Stimulated activated CD4-positive, alpha-beta T cell treated with anti-CD3 and anti-CD28 coated beads, Interleukin-4, amount 100 ng/mL, for 24 hours (primary cell): ENCODE data around the gene CAMTA1.
"Not testable (repeated sequence)": the region's sequence is repeated elsewhere in the genome, so short reads cannot be mapped to it uniquely, and the experiment has no call there.

Experiments
- DNase-seq: peaks from one replicate; pipeline ENCODE4 v3.0.0-alpha.2; 2020

The CAMTA1 gene

DNA sequence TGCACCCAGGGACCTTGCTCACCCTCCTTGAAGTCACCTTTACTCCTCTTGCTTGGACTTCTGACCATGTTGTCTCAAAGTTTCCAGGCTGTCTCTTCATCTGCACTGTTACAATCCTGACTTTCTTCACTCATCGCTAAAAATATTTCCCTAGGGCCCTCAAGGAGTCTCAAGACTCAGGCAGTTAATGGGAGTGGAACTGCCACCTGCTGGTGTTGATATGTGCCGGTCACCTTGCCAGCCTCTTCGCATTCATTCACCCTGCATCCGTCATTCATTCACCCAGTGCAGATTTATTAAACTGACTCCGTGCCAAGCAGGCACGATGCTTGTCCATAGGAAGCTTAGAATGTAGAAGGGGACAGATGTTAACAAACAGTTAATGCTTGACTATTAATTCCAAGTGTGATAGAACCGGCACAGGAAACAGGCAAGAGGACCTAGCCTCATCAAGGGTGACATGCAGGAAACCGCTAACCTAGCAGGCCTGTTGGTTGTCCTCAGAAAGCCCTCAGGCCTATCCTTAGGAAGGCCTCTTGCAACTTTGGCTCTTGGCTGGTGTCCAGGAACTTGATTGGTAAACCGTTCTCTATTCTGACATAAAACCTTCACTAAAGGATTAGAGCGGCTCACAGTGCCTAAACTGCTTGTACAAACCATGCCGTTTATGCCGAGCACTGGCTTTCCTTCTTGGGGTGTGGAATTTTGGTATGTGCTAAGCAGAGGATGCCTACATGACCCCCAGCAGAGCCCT lies 342.2 kb downstream of the CAMTA1 start:
- DNase-seq, result no peak

DNA sequence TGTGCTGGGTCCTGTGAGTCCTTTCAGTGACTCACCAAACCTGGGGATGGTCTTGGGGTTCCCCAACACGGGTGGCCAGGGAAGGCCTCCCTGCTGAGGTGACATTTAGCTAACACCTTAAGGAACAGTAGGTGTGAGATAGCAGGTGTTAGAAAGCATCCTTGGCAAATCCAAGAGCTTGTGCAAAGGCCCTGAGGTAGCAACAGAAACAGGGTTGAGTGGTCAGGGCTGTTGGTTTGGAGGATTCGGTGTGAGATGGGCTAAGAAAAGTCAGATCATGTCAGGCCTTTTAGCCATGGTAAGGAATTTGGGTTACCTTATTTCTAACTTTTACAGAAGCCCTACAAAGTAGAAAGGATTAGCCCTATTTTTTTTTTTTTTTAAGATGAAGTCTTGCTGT lies 343.0 kb downstream of the CAMTA1 start:
- no peak for DNase-seq

GRCh38 chr1:7130127-7130526 lies 344.9 kb downstream of the CAMTA1 start:
- DNase-seq, result no peak

- DNase-seq, result no peak
Observed at GRCh38 chr1:7135493-7135892, 350.2 kb downstream of the CAMTA1 start.

GRCh38 chr1:7136166-7136953 lies 351.1 kb downstream of the CAMTA1 start:
- no peak for DNase-seq

DNA sequence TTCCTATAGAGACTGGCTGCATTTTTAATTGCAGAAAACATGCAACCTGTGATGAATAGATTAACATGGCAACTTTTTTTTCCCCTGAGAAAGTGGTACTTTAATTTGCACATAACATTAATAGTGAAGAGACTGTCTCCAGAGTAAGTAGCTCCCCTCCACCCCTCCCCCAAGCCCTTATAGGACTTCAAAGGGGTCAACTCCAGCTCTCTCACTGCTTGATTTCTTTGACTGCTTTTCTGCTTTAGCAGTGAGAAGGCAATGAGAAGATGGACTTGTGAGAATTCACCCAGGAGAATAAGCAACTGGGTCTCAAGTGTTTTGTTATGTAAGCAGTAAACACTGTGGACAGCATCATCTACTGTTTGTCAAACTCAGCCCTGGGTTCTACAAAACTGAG lies 355.0 kb downstream of the CAMTA1 start:
- no peak for DNase-seq

GRCh38 chr1:7145947-7146346 lies 360.7 kb downstream of the CAMTA1 start:
- DNase-seq, result no peak

- DNase-seq, result no peak
Observed at GRCh38 chr1:7146710-7147109, 361.5 kb downstream of the CAMTA1 start.

GRCh38 chr1:7147581-7148282 lies 362.5 kb downstream of the CAMTA1 start:
- DNase-seq, result not testable (repeated sequence)

DNA sequence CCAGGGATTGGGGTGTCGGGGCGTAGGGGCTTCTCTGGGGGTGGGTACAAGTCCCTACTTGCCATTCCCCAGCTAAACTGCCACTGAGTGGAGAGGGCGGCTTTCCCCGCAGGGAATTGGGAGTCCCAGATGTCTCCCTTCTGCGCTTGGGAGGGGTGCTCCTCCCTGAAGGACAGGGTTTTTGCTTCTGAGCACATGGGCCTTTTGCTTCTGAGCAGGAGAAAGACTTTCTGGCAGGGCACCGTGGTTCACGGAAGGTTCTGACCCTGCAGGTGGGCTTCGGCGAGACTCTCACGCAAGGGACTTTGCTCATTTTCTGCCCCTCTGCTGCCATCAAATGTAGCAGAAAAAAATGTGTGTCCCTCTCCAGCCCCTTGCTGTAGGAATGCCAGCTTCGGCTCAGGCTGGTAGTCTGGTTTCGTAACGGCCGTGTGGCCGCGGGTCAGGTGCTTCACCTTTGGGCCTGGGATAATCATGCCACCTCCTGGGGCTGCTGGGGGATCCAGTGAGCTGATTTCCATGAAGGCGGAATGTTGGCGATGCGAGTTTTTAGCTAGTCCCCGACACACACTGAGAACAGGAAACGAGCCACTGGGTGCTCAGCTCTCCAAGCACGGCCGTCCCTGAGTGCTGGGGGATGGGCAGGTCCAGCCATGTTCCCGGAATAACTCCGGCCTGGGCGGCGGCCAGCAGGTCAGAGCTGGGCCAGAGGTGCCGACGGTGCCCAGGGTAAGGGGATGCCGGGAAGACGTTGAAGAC lies 364.0 kb downstream of the CAMTA1 start:
- no peak for DNase-seq

GRCh38 chr1:7150724-7151280 lies 365.5 kb downstream of the CAMTA1 start:
- no peak for DNase-seq

DNA sequence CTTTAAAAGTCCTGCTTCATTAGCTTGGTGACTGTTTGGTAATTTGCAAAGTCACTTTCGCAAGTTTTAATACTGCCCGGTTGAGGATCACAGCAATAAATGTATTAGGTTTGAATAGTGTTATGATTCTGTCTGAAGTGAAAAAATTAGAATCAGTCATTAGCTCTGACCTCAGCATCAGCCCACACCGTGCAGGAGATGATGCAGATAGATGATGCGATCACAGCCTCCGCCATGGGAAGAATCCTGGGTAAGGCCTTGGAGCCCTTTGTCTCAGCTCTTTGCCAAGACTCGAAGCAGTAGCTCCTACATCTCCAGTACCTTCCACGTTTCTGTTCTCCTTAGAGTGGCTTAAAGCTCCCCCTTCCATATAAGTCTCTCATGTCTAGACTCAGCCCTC lies 366.7 kb downstream of the CAMTA1 start:
- DNase-seq, result no peak

DNA sequence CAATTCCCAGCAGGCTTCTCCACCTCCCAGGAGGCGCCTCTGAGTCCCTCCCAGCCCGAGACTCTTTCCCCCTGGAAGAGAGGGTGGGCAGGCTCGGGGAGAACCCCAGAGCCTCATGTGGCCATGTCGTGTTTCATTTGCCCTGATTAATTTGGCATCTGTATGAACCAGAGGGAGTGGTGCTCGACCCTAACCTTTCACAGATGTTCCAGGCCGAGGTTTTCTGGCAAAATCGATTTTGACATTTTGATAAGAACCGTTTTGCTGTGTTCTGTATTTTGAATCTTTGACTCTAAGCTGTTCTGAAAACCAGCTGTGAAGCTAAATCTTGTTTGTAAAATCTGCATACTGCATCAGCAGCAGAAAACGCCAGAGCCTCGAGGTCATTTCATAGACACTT lies 367.4 kb downstream of the CAMTA1 start:
- DNase-seq, result no peak

DNA sequence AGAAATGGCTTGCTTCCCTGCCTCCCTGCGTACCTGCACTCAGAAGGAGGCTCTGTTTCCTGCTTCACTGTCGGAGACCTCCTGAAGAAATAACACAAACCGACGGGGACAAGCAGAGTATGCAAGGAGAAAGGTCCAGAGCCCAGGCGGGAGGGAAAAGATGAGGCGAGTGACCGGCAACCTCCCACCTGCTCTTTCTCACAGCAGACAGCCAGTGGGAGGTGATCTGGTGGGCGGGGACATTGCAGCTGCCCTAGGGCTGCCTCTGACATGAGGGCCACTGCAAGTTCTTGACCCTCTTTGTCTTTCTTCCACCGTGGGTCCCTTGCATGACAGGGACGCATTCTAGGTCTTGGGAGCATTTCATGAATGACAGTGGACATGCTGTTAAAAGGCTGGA lies 368.2 kb downstream of the CAMTA1 start:
- DNase-seq, result no peak

DNA sequence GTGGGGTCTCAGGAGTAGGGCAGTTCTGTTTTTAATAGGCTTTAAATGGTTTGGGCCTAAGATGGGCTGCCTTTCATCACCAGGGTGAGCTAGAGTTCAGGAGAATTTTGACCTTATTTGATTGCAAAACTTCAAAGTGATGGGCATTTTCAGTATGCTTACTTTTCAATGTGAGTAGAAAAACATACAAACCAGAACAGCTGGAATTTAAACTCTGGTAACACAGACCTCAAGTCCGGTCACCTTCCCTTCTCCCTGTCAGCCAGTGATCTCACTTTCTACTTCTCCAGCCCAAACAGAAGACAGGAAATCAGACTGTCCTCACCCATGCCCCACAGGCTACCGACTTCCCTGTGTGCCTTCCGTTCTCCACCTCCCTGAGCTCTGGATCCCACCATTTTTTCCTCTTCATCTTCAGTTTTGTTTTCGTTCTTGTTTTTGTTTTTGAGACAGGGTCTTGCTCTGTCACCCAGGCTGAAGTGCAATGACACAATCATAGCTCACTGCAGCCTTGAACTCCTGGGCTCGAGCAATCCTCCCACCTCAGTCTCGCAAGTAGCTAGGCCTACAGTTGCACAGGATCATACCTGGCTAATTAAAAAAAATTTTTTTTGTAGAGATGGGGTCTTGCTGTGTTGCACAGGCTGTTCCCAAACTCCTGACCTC lies 374.0 kb downstream of the CAMTA1 start:
- no peak for DNase-seq

- DNase-seq, result not testable (repeated sequence)
Observed at GRCh38 chr1:7168554-7168953, 383.3 kb downstream of the CAMTA1 start.

- no peak for DNase-seq
Observed at GRCh38 chr1:7171168-7171567, 385.9 kb downstream of the CAMTA1 start.

DNA sequence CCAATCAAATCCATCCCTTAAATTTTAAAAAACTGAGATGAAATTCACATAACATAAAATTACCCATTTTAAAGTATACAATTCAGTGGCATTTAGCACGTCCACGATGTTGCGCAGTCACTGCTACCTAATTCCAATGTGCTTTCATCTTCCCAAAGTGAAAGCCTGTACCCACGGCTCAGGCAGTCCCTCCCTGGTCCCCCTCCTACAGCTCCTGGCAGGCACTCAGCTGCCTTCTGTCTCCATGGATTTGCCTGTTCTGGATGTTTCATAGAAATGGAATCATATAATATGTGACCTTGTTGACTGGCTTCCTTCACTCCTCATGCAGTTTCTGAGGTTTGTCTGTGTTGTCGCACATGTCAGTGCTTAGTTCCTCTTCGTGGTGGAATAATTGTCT lies 386.3 kb downstream of the CAMTA1 start:
- no peak for DNase-seq

GRCh38 chr1:7172804-7173203 lies 387.6 kb downstream of the CAMTA1 start:
- no peak for DNase-seq

GRCh38 chr1:7174561-7174960 lies 389.3 kb downstream of the CAMTA1 start:
- DNase-seq, result no peak

DNA sequence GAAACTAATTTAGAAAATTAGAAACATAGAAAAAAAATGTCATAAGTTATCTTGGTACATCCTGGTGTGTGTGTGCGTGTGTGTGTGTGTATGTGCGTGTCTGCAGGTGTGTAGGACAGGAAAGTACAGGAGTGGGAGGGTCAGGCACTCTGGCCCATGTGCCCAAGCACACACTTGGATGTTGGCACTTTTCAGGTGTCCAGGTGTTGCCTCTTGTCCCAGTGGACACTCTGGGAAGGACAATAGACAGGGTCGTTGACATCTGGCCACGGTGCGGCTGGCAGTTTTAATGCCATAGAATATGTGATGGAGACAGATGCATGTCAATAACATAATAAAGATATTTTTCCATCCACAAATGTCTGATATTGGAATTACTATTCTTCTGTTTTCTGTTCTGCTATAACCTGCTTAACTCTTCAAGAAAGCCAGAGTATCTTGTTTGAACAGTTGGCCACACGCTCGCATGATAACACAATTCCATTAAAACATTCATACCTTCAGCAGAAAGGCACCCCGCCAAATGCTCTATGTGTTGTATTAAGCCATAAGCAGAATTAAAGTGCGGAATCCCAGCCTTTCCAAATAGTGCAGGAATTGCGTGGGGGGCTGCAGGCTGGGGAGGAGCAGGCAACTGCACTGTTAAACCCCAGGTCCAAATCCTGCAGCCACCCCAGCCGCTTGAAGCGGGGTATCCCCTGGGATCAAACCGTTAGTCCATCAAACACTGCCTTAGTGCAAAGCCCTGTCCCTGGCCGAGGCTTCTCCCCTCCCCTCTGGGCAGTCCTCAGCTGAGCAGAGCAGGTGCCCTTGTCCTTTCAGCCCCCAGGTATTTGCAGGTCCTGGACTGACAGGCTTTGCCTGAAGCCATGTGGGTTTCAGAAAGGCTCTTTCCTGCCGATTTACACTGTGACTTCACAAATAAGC lies 390.0 kb downstream of the CAMTA1 start:
- DNase-seq, result no peak
